K562 (cell line): ENCODE results near the gene CHCHD6. TPM values are rescaled to one million over a fixed set of nuclear protein-coding genes. Genes with fewer than 3 reads are reported as not detected.

Experiments
- ATAC-seq: fragments of 200-7000 bp; cut with Tn5 transposase; 3 replicates; pipeline ENCODE4 v1.9.1; 2020; ENCODE audit warnings: moderate library complexity
- BruUV-seq: library from RNA; stranded (reverse); fragments of 400-500 nt; replicated peaks from 2 replicates; lab custom pipeline; 2021; lab: Mats Ljungman, UMichigan
- CTCF ChIA-PET: fragments of 300-600 bp; formaldehyde crosslinking; extraction: SDS; loops from one replicate; lab custom pipeline; 2021; ENCODE audit warnings: low intra/inter-chr PET ratio; lab: Yijun Ruan, JAX
- POLR2A ChIA-PET: fragments of 300-600, 350-650 bp; sonication (Branson Sonifier 250); formaldehyde crosslinking; extraction: SDS; loops from one replicate; lab custom pipeline; 2021; ENCODE audit warnings: antibody characterized with exemption, inconsistent platforms; lab: Yijun Ruan, JAX
- DNase-seq, 4 experiments: peaks; one replicate each; pipeline versions ENCODE4 v3.0.0 to v3.0.0-alpha.2; 2011 to 2018; ENCODE audit warnings: low spot score in 3 of 4, mixed read lengths in 3 of 4; ENCODE audit errors: extremely low read depth in 1 of 4
- FAIRE-seq: peaks from 2 replicates; lab custom pipeline; 2011; peaks lifted over from hg19 to GRCh38; lab: Jason Lieb, UNC
- H2AFZ ChIP-seq: 2 replicates; pipeline ENCODE4 v1.6.0; 2011; ENCODE audit warnings: low read depth, low read length, control low read depth, inconsistent platforms
- H3K27ac ChIP-seq: fragments of 200-600 bp; 3 replicates; pipeline ENCODE4 v1.8.0; 2011; ENCODE audit warnings: low read depth, mild to moderate bottlenecking, control low read depth, inconsistent platforms, low read length, moderate library complexity, mixed read lengths; ENCODE audit errors: extremely low read depth
- H3K27me3 ChIP-seq, 2 experiments: fragments of 300-600 bp in 1 of 2; 2 replicates in 1 of 2; 3 replicates in 1 of 2; pipeline versions ENCODE4 v1.6.0 to v1.8.0; 2011; ENCODE audit warnings: inconsistent platforms in 2 of 2, low read length in 2 of 2, mild to moderate bottlenecking in 1 of 2, mixed read lengths in 1 of 2, moderate library complexity in 1 of 2; ENCODE audit not compliant: control insufficient read depth in 2 of 2, insufficient read depth in 2 of 2
- H3K36me3 ChIP-seq: fragments of 300-600 bp; 3 replicates; pipeline ENCODE4 v1.8.0; 2011; ENCODE audit warnings: mild to moderate bottlenecking, low read length, inconsistent platforms; ENCODE audit not compliant: control insufficient read depth, insufficient read depth
- H3K4me1 ChIP-seq, 2 experiments: fragments of 200-600 bp in 1 of 2; replicated peaks in 1 of 2; 2 replicates in 1 of 2; 3 replicates in 1 of 2; pipeline versions ENCODE4 v1.5.1 to v1.8.0; 2011; ENCODE audit warnings: inconsistent platforms in 2 of 2, low read length in 2 of 2, mild to moderate bottlenecking in 1 of 2, mixed read lengths in 1 of 2, moderate library complexity in 1 of 2; ENCODE audit not compliant: control insufficient read depth in 2 of 2, insufficient read depth in 2 of 2
- H3K4me2 ChIP-seq: 2 replicates; pipeline ENCODE4 v1.6.1; 2011; ENCODE audit warnings: low read length, control low read depth, inconsistent platforms, mixed read lengths; ENCODE audit not compliant: insufficient read depth
- H3K4me3 ChIP-seq: fragments of 200-600 bp; sonication (generic), shearing (Covaris generic); 2 replicates; pipeline ENCODE4 v1.5.1; 2016; ENCODE audit warnings: control low read depth, inconsistent platforms
- H3K79me2 ChIP-seq: fragments of 200-600 bp; 3 replicates; pipeline ENCODE4 v1.8.0; 2011; ENCODE audit warnings: low read length, inconsistent platforms; ENCODE audit not compliant: control insufficient read depth, insufficient read depth
- H3K9ac ChIP-seq, 2 experiments: 2 replicates each; pipeline versions ENCODE4 v1.6.0 to v1.6.1; 2011; ENCODE audit warnings: low read depth in 2 of 2, low read length in 2 of 2, control low read depth in 1 of 2, inconsistent platforms in 1 of 2, mild to moderate bottlenecking in 1 of 2, mixed read lengths in 1 of 2; ENCODE audit not compliant: insufficient read depth in 1 of 2
- H3K9me1 ChIP-seq: one replicate; pipeline ENCODE4 v1.6.0; 2011; ENCODE audit warnings: inconsistent platforms, mild to moderate bottlenecking, low read length, moderate library complexity; ENCODE audit not compliant: control insufficient read depth, insufficient read depth
- H3K9me3 ChIP-seq: replicated peaks from 2 replicates; pipeline ENCODE4 v1.5.1; 2011; ENCODE audit warnings: low read depth, low read length, inconsistent platforms; ENCODE audit not compliant: control insufficient read depth, insufficient read depth
- H4K20me1 ChIP-seq: replicated peaks from 2 replicates; pipeline ENCODE4 v1.6.1; 2011; ENCODE audit warnings: low read length, inconsistent platforms, mixed read lengths; ENCODE audit not compliant: control insufficient read depth, insufficient read depth
- ARID1B ChIP-seq: fragments of 450-650 bp; IDR thresholded peaks from 2 replicates; pipeline ENCODE4 v1.6.1; 2016; ENCODE audit warnings: antibody characterized with exemption, mild to moderate bottlenecking, inconsistent platforms
- CBFA2T2 ChIP-seq: fragments of 450-650 bp; conservative IDR thresholded peaks from 2 replicates; pipeline ENCODE4 v1.6.1; 2017; ENCODE audit warnings: mild to moderate bottlenecking
- CBFA2T3 ChIP-seq: fragments of 450-650 bp; IDR thresholded peaks from 2 replicates; pipeline ENCODE4 v1.6.1; 2017
- CREBBP ChIP-seq: IDR thresholded peaks from one replicate; pipeline ENCODE4 v1.6.1; 2012; ENCODE audit warnings: low read depth, mild to moderate bottlenecking, control low read depth, inconsistent platforms, low read length
- ELF2 ChIP-seq: fragments of 250-450 bp; sonication (Bioruptor Pico); IDR thresholded peaks from 2 replicates; pipeline ENCODE4 v1.5.0; 2021; ENCODE audit warnings: mild to moderate bottlenecking
- GATA2 ChIP-seq: sonication (generic); formaldehyde crosslinking; IDR thresholded peaks from 2 replicates; pipeline ENCODE4 v1.4.0; 2020; ENCODE audit warnings: mild to moderate bottlenecking, missing genetic modification reagents
- HDAC3 ChIP-seq: fragments of 450-650 bp; IDR thresholded peaks from 2 replicates; pipeline ENCODE4 v1.6.1; 2018; ENCODE audit warnings: borderline replicate concordance, mild to moderate bottlenecking, moderate library complexity; ENCODE audit not compliant: partially characterized antibody
- IRF1 ChIP-seq: sonication (generic); formaldehyde crosslinking; IDR thresholded peaks from 2 replicates; pipeline ENCODE4 v1.8.0; 2022; ENCODE audit warnings: missing genetic modification reagents, mild to moderate bottlenecking, borderline replicate concordance
- MIER1 ChIP-seq: fragments of 450-650 bp; IDR thresholded peaks from 2 replicates; pipeline ENCODE4 v1.6.1; 2016; ENCODE audit warnings: antibody characterized with exemption, mild to moderate bottlenecking, low read depth
- MLX ChIP-seq, 2 experiments: fragments of 450-650 bp in 1 of 2; sonication (generic) in 1 of 2; formaldehyde crosslinking; conservative IDR thresholded peaks; 2 replicates each; pipeline versions ENCODE4 v1.4.0 to v1.8.1; 2020 to 2022; ENCODE audit warnings: mild to moderate bottlenecking in 1 of 2, missing genetic modification reagents in 1 of 2
- MTA2 ChIP-seq: fragments of 450-650 bp; IDR thresholded peaks from 2 replicates; pipeline ENCODE4 v1.6.1; 2016; ENCODE audit warnings: low read depth
- NCOR1 ChIP-seq: fragments of 450-650 bp; IDR thresholded peaks from 2 replicates; pipeline ENCODE4 v1.6.1; 2016; ENCODE audit warnings: mild to moderate bottlenecking, moderate library complexity
- TCF3 ChIP-seq: sonication (generic); formaldehyde crosslinking; IDR thresholded peaks from 2 replicates; pipeline ENCODE4 v1.4.0; 2020; ENCODE audit warnings: mild to moderate bottlenecking, missing genetic modification reagents
- TEAD4 ChIP-seq, 2 experiments: sonication (generic) in 1 of 2; formaldehyde crosslinking in 1 of 2; IDR thresholded peaks; 2 replicates each; pipeline versions ENCODE4 v1.6.1 to v1.8.0; 2012 to 2022; ENCODE audit warnings: borderline replicate concordance in 1 of 2, inconsistent platforms in 1 of 2, low read length in 1 of 2, mild to moderate bottlenecking in 1 of 2, missing genetic modification reagents in 1 of 2
- TGIF2 ChIP-seq: sonication (generic); formaldehyde crosslinking; IDR thresholded peaks from 2 replicates; pipeline ENCODE4 v1.8.1; 2022; ENCODE audit warnings: mild to moderate bottlenecking, missing genetic modification reagents, moderate library complexity
- ZNF551 ChIP-seq: fragments of 250-450 bp; sonication (Bioruptor Pico); IDR thresholded peaks from 2 replicates; pipeline ENCODE4 v1.5.0; 2021; ENCODE audit warnings: mild to moderate bottlenecking, moderate library complexity
- WGBS: fragments of 100-300 bp; shearing (Covaris generic); methylation state at CpG from one replicate; pipeline ENCODE4 v1.1.6; 2016; ENCODE audit warnings: low coverage, mixed read lengths; ENCODE audit not compliant: insufficient coverage; ENCODE audit errors: missing lambda C conversion rate; 5-methylcytosine and 5-hydroxymethylcytosine counted together
- in situ Hi-C: fragments of 300-500 bp; cut with MboI; formaldehyde crosslinking; loops from 4 replicates; pipeline ENCODE4 v1.15.0; 2018; ENCODE audit warnings: inconsistent platforms, mixed read lengths
- intact Hi-C: fragments of 100-400 bp; cut with micrococcal nuclease; formaldehyde crosslinking; loops from 2 replicates; pipeline ENCODE4 v1.14.2; 2022
- polyA plus RNA-seq, 8 experiments: library from polyadenylated mRNA; depleted of rRNA in 4 of 8; stranded (reverse) in 5 of 8; unstranded in 3 of 8; fragments of >200 nt; fragmentation: Nextera tagmentation in 2 of 8; fragmentation: Illumina TruSeq in 1 of 8; extraction: Ambion mirVana in 2 of 8; extraction: Trizol in 1 of 8; gene quantifications; 2 replicates each; pipeline versions ENCODE4 v1.2.1 to v1.2.3, GENCODE V29; 2011 to 2014; ENCODE audit warnings: inconsistent platforms in 1 of 8, missing spikeins in 1 of 8
- total RNA-seq, 7 experiments: library from RNA; depleted of rRNA in 6 of 7; stranded (reverse); fragments of >200 nt in 6 of 7; fragmentation: Illumina TruSeq in 2 of 7; extraction: Trizol in 2 of 7; gene quantifications; 2 replicates each; pipeline versions ENCODE4 v1.2.1 to v1.2.3, GENCODE V29; 2011 to 2021; ENCODE audit warnings: low replicate concordance in 1 of 7

CHCHD6 gene
- total and polyA plus RNA-seq, 9 of the 15 experiments (the other 6 are each of a cell fraction or from before 2014, with no cell fraction given) = 4.6 to 18.6 (median 10.9) TPM

GRCh38 chr3:126777366-126777765 lies 73.3 kb downstream of the CHCHD6 start:
- no peak overlapping the region for H3K9ac ChIP-seq
- no peaks in the 10 kb centered on the region for H3K9me1 ChIP-seq
- DNase-seq (peak in 2 of 4 experiments; percentile 12 to 33), ATAC-seq (peak; percentile 68; the same call in 2 of the 3 replicates), FAIRE-seq (no peak)
- no peaks in the 10 kb centered on the region for H3K9me3 ChIP-seq
- H3K4me2 ChIP-seq = no peak overlapping the region
- BruUV-seq = no TSS peak
- H3K4me1 ChIP-seq = peaks cover 0 to 10% of the 10 kb centered on the region in 2 experiments; a peak in 2 of 5 replicates
- intact Hi-C loops = no loop called here
- no peaks in the 10 kb centered on the region for H3K27me3 ChIP-seq
- H3K36me3 ChIP-seq = no peaks in the 10 kb centered on the region
- H3K4me3 ChIP-seq = no peak overlapping the region
- TF ChIP-seq TGIF2 (CRISPR knock-in tag) = no peak
- WGBS = 9% methylated on average over 3 of the region's 3 CpGs
- in situ Hi-C loops = no loop called here
- H4K20me1 ChIP-seq = no peaks in the 10 kb centered on the region
- H3K27ac ChIP-seq = no peak overlapping the region
- H2AFZ ChIP-seq = no peak overlapping the region
- no peaks in the 10 kb centered on the region for H3K79me2 ChIP-seq
- ChIA-PET CTCF (no interaction called here), POLR2A (interaction anchor here (0.6 kb wide), 1 partner anchor 21 kb away, joined by 4 read pairs; no protein-coding TSS in a partner anchor)

GRCh38 chr3:126780666-126781065 lies 76.6 kb downstream of the CHCHD6 start:
- peaks cover 0 to 13% of the 10 kb centered on the region in 2 experiments; a peak in 2 of 5 replicates for H3K4me1 ChIP-seq
- in situ Hi-C loops (no loop called here), intact Hi-C loops (no loop called here)
- H3K4me2 ChIP-seq = 0 out of 2 replicates have a peak overlapping the region, but pooled peaks have one; percentile 11
- DNase-seq (peak in 1 of 4 experiments; percentile 24), ATAC-seq (peak; percentile 40; the same call in 2 of the 3 replicates), FAIRE-seq (no peak)
- WGBS = 0% methylated on average over 1 of the region's 1 CpG
- no peaks in the 10 kb centered on the region for H3K36me3 ChIP-seq
- BruUV-seq = no TSS peak
- H3K4me3 ChIP-seq = no peak overlapping the region
- H3K27me3 ChIP-seq = no peaks in the 10 kb centered on the region
- no peaks in the 10 kb centered on the region for H3K9me1 ChIP-seq
- no peak overlapping the region for H3K27ac ChIP-seq
- no peak overlapping the region for H3K9ac ChIP-seq
- H3K9me3 ChIP-seq = no peaks in the 10 kb centered on the region
- POLR2A ChIA-PET = no interaction called here
- no peaks in the 10 kb centered on the region for H3K79me2 ChIP-seq
- CTCF ChIA-PET = no interaction called here
- no peak overlapping the region for H2AFZ ChIP-seq
- no peaks in the 10 kb centered on the region for H4K20me1 ChIP-seq
- TF ChIP-seq GATA2 (CRISPR knock-in tag) = peak; percentile 34; the same call in 1 of the 2 replicates
- peak; percentile 54; the same call in 1 of the 2 replicates for TF ChIP-seq NCOR1
- TF ChIP-seq MTA2 = peak; percentile 25; the same call in 1 of the 2 replicates
- TF ChIP-seq CREBBP = no peak
- no peak for TF ChIP-seq MLX (CRISPR knock-in tag; conservative IDR thresholded peaks at IDR 0.05)
- peak; percentile 65 for TF ChIP-seq CBFA2T2
- 0 out of 2 replicates have a peak, but pooled peaks have one; percentile 21 for TF ChIP-seq ARID1B
- TF ChIP-seq HDAC3 = no peak
- no peak for TF ChIP-seq MIER1
- no peak for TF ChIP-seq ZNF551 (CRISPR knock-in tag)
- TF ChIP-seq IRF1 (CRISPR knock-in tag) = no peak
- peak; percentile 72 for TF ChIP-seq TCF3 (CRISPR knock-in tag)
- TF ChIP-seq CBFA2T3 = peak; percentile 77
- no peak for TF ChIP-seq ELF2 (CRISPR knock-in tag)
- TF ChIP-seq TEAD4 (IDR thresholded peaks at IDR 0.05; ENCODE audit: low read length) = 0 out of 2 replicates have a peak, but pooled peaks have one; percentile 34
- TF ChIP-seq TEAD4 (CRISPR knock-in tag; IDR thresholded peaks at IDR 0.05; ENCODE audit: borderline replicate concordance) = no peak
